ENCODE measurements around the gene RBBP4. TPM values are rescaled to one million over a fixed set of nuclear protein-coding genes. Genes with fewer than 3 reads are reported as not detected.

Gene RBBP4
- 100 to 1,000 TPM in 1 of 4 donors, 10 to 100 TPM in 3; 80.5 to 121 (median 90.5) TPM for total RNA-seq

DNA sequence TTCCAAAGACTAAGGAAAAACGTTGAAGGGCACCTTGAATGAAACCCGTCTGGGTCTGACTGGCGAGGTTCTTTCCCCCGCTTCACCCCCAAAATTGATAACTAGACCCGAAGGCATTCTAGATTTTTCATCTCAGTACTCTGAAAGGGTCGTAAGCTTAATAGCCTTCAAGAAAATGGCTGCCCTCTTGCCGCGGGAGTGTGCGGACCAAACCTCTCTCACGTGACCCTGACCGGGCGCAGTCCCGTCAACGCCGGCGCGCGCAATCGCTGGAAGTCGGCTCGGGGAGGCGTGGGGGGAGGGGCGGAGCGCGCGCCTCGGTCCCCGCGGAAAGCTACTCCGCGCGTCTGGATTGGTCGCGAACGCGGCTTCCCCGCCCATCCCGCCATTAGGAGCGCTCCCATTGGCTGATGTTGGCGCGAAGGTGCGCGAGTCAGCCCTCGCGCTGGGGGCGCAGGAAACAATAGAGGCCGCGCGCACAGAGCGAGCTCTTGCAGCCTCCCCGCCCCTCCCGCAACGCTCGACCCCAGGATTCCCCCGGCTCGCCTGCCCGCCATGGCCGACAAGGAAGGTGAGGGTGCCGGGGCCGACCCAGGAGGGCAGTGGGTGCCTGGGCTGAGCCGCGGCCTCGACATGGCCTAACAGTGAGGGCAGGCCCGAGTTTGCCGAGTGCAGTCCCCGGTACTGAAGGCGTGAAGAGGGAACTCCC lies at the start of gene RBBP4:
Gene RBBP4, plus strand, starts transcription at position 457 of the 709 bp plus-strand sequence. Its CDS starts 99 bp downstream, at position 556.
- peak within 1 kb of the TSS; percentile 99 for H3K27ac ChIP-seq
- H3K4me1 ChIP-seq, result peaks cover 52% of the 10 kb centered on the region
- peaks cover 15% of the 10 kb centered on the region for H3K36me3 ChIP-seq
- WGBS, result 0% methylated on average over 9 of the region's 67 CpGs
- H3K27me3 ChIP-seq, result no peaks in the 10 kb centered on the region
- DNase-seq (ENCODE audit: low spot score in 2 of 2), result peak; percentile 98
- H3K9me3 ChIP-seq, result no peaks in the 10 kb centered on the region
- TF ChIP-seq EP300 (IDR thresholded peaks at IDR 0.05) (peak; percentile 22), POLR2AphosphoS5 (IDR thresholded peaks at IDR 0.05) (peak in 2 of 3 donors; percentile 44 to 94), POLR2A (IDR thresholded peaks at IDR 0.05) (peak in 1 of 2 donors; percentile 91)
- TF ChIP-seq, protein P1, sequence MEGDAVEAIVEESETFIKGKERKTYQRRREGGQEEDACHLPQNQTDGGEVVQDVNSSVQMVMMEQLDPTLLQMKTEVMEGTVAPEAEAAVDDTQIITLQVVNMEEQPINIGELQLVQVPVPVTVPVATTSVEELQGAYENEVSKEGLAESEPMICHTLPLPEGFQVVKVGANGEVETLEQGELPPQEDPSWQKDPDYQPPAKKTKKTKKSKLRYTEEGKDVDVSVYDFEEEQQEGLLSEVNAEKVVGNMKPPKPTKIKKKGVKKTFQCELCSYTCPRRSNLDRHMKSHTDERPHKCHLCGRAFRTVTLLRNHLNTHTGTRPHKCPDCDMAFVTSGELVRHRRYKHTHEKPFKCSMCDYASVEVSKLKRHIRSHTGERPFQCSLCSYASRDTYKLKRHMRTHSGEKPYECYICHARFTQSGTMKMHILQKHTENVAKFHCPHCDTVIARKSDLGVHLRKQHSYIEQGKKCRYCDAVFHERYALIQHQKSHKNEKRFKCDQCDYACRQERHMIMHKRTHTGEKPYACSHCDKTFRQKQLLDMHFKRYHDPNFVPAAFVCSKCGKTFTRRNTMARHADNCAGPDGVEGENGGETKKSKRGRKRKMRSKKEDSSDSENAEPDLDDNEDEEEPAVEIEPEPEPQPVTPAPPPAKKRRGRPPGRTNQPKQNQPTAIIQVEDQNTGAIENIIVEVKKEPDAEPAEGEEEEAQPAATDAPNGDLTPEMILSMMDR (IDR thresholded peaks at IDR 0.05), result no peak
- peak within 1 kb of the TSS; percentile 82 for H3K4me3 ChIP-seq

DNA sequence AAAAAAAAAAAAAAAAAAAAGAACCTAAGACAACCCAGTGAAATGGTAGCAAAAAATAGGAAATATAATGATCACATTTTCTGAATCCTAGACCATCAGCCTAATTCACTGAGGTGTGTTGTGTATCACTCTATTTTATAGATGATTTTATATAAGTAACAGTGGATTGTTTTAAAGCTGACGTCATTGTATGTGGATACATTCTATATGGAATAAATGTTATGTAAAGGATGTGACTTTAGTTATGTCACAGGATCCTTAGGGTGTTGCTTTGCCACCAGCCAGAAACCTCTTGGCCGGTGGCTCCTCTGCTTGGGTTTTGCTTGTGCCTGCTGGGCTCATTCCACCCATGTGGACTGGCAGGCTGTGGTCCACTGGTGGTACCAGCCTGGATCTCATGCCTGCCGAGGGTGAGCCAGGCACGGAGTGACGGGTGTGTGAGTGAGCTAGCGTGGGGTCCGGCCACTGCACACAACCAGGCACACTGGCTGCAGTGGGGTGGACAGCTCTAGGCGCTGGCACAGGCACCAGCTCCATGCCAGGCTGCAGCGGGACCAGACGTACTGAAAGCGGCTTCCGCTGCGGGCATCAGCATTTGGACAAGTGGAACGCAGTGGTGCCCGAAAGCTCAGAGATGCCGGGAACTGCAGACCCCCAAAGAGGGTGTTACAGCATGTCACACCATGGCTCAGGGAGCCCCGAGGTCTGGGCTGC lies 45.1 kb upstream of the RBBP4 start:
- no peak for DNase-seq (ENCODE audit: low spot score in 2 of 2)
- H3K4me1 ChIP-seq, result no peaks in the 10 kb centered on the region
- TF ChIP-seq EP300 (IDR thresholded peaks at IDR 0.05) (no peak), POLR2A (IDR thresholded peaks at IDR 0.05) (no peak), POLR2AphosphoS5 (IDR thresholded peaks at IDR 0.05) (no peak)
- TF ChIP-seq, protein P1 (IDR thresholded peaks at IDR 0.05), result no peak
- WGBS, result 84% methylated on average over 8 of the region's 17 CpGs
- peaks cover 13% of the 10 kb centered on the region for H3K36me3 ChIP-seq
- no peak overlapping the region for H3K27ac ChIP-seq
- H3K4me3 ChIP-seq, result no peak overlapping the region
- no peaks in the 10 kb centered on the region for H3K27me3 ChIP-seq
- H3K9me3 ChIP-seq, result no peaks in the 10 kb centered on the region

DNA sequence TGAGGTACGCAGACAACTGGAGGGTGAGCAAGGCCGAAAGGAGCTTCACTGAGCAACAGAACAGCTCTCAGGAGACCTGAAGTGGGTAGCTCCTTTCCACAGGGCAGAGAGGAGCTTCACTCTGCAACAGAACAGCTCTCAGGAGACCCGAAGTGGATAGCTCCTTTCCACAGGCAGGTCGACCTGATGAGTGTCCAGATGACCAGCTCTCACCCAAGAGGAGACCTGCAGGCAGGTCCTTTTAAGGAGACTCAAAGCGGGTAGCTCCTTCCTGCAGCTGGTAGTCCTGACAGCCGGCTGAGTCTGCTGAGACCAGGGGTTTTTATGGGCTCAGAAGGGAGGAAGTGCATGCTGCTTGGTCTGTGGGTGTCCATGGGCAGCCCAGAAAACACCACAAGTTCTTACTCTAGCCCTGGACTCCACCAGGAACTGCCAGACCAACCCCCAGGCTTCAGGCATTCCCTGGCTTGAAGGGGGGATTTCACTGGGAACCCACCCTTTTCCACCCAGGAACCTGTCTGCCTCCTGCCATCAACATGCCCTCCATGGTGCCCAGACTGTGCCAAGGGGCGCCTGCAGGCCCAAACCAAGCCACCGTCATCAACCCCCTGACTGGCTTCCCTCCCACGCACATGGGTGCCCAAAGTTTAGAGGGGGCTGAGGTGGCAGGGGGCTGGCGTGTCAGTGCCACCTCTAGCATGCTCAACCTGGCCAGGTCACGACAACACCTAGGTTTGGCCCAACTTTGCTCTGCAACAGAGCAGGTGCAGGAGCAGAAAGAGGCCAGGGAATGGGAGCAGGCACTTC lies 44.2 kb upstream of the RBBP4 start:
- Histone ChIP-seq H3K9me3 (no peaks in the 10 kb centered on the region), H3K4me3 (no peak overlapping the region), H3K27ac (no peak overlapping the region), H3K27me3 (no peaks in the 10 kb centered on the region), H3K4me1 (peaks cover 5% of the 10 kb centered on the region), H3K36me3 (peaks cover 13% of the 10 kb centered on the region)
- TF ChIP-seq, protein P1 (IDR thresholded peaks at IDR 0.05), result no peak
- TF ChIP-seq POLR2A (IDR thresholded peaks at IDR 0.05), result no peak
- TF ChIP-seq EP300 (IDR thresholded peaks at IDR 0.05), result no peak
- no peak for TF ChIP-seq POLR2AphosphoS5 (IDR thresholded peaks at IDR 0.05)
- WGBS, result 97% methylated on average over 7 of the region's 11 CpGs
- no peak for DNase-seq (ENCODE audit: low spot score in 2 of 2)

DNA sequence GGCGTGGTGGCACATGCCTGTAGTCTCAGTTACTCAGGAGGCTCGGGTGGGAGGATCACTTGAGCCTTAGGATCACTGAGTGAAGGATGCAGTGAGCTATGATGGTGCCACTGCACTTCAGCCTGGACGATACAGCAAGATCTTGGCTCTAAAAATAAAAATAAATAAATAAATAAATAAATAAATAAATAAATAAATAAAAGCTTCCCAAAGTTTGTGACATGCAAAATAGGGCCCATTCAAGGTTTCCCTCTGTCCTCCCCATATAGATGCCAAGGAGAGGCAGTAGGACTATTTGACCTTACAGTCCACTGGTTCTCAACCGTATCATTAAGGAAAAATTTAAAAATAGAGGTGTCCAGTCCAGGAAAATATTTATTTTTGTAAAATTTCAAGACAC lies 41.8 kb upstream of the RBBP4 start:
- H3K27ac ChIP-seq, result no peak overlapping the region
- H3K27me3 ChIP-seq, result no peaks in the 10 kb centered on the region
- WGBS, result 81% methylated on average over 4 of the region's 4 CpGs
- TF ChIP-seq POLR2A (IDR thresholded peaks at IDR 0.05) (no peak), POLR2AphosphoS5 (IDR thresholded peaks at IDR 0.05) (no peak), EP300 (IDR thresholded peaks at IDR 0.05) (no peak)
- TF ChIP-seq, protein P1 (IDR thresholded peaks at IDR 0.05), result no peak
- H3K4me3 ChIP-seq, result no peak overlapping the region
- no peak for DNase-seq (ENCODE audit: low spot score in 2 of 2)
- H3K36me3 ChIP-seq, result peaks cover 13% of the 10 kb centered on the region
- H3K4me1 ChIP-seq, result peaks cover 14% of the 10 kb centered on the region
- H3K9me3 ChIP-seq, result no peaks in the 10 kb centered on the region

Data from suprapubic skin (tissue), 4 donors.